Rectal smooth muscle tissue (tissue), 1 donor: ENCODE results near the gene MAGOHB.
"Not testable (repeated sequence)": the region's sequence is repeated elsewhere in the genome, so short reads cannot be mapped to it uniquely, and the experiment has no call there.

Source experiments
- H3K27ac ChIP-seq: one replicate; pipeline ENCODE4 v1.7.0; 2013; ENCODE audit warnings: low read depth, low read length, inconsistent platforms
- H3K27me3 ChIP-seq: one replicate; pipeline ENCODE4 v1.7.0; 2013; ENCODE audit warnings: low read length; ENCODE audit not compliant: control insufficient read depth, insufficient read depth
- H3K36me3 ChIP-seq: one replicate; pipeline ENCODE4 v1.7.0; 2013; ENCODE audit warnings: low read length; ENCODE audit not compliant: control insufficient read depth, insufficient read depth
- H3K4me1 ChIP-seq: one replicate; pipeline ENCODE4 v1.7.0; 2013; ENCODE audit warnings: low read length; ENCODE audit not compliant: control insufficient read depth, insufficient read depth
- H3K4me3 ChIP-seq: one replicate; pipeline ENCODE4 v1.7.0; 2013; ENCODE audit warnings: low read length
- H3K9ac ChIP-seq: one replicate; pipeline ENCODE4 v1.7.0; 2013; ENCODE audit warnings: low read length

MAGOHB gene

GRCh38 chr12:10607885-10608458, 5.4 kb downstream of the MAGOHB start:
- H3K27me3 ChIP-seq, result no peaks in the 10 kb centered on the region
- H3K4me3 ChIP-seq, result no peak overlapping the region
- H3K27ac ChIP-seq, result no peak overlapping the region
- H3K4me1 ChIP-seq, result peaks cover 6% of the 10 kb centered on the region
- no peak overlapping the region for H3K9ac ChIP-seq
- peaks cover 3% of the 10 kb centered on the region for H3K36me3 ChIP-seq

GRCh38 chr12:10601860-10602259, 11.5 kb downstream of the MAGOHB start:
- Histone ChIP-seq H3K27me3 (no peaks in the 10 kb centered on the region), H3K4me1 (no peaks in the 10 kb centered on the region), H3K9ac (no peak overlapping the region), H3K36me3 (peaks cover 3% of the 10 kb centered on the region), H3K27ac (no peak overlapping the region), H3K4me3 (no peak overlapping the region)

GRCh38 chr12:10600988-10601387, 12.4 kb downstream of the MAGOHB start:
- H3K9ac ChIP-seq, result no peak overlapping the region
- H3K27me3 ChIP-seq, result no peaks in the 10 kb centered on the region
- H3K27ac ChIP-seq, result no peak overlapping the region
- H3K36me3 ChIP-seq, result peaks cover 3% of the 10 kb centered on the region
- H3K4me1 ChIP-seq, result no peaks in the 10 kb centered on the region
- no peak overlapping the region for H3K4me3 ChIP-seq

- H3K27ac ChIP-seq, result no peak overlapping the region
- H3K4me1 ChIP-seq, result no peaks in the 10 kb centered on the region
- H3K36me3 ChIP-seq, result no peaks in the 10 kb centered on the region
- no peak overlapping the region for H3K9ac ChIP-seq
- no peaks in the 10 kb centered on the region for H3K27me3 ChIP-seq
- H3K4me3 ChIP-seq, result no peak overlapping the region
Measured at GRCh38 chr12:10595881-10596280, 17.5 kb downstream of the MAGOHB start.

- Histone ChIP-seq H3K4me1 (no peaks in the 10 kb centered on the region), H3K4me3 (no peak overlapping the region), H3K27ac (no peak overlapping the region), H3K27me3 (no peaks in the 10 kb centered on the region), H3K36me3 (no peaks in the 10 kb centered on the region), H3K9ac (no peak overlapping the region)
Measured at GRCh38 chr12:10590966-10591365, 22.4 kb downstream of the MAGOHB start.

GRCh38 chr12:10584415-10584814, 29.0 kb downstream of the MAGOHB start:
- no peak overlapping the region for H3K4me3 ChIP-seq
- H3K27me3 ChIP-seq, result no peaks in the 10 kb centered on the region
- no peak overlapping the region for H3K27ac ChIP-seq
- no peaks in the 10 kb centered on the region for H3K36me3 ChIP-seq
- H3K4me1 ChIP-seq, result no peaks in the 10 kb centered on the region
- H3K9ac ChIP-seq, result no peak overlapping the region

GRCh38 chr12:10582704-10583103, 30.7 kb downstream of the MAGOHB start:
- H3K27ac ChIP-seq, result no peak overlapping the region
- H3K9ac ChIP-seq, result no peak overlapping the region
- H3K36me3 ChIP-seq, result no peaks in the 10 kb centered on the region
- no peaks in the 10 kb centered on the region for H3K4me1 ChIP-seq
- no peak overlapping the region for H3K4me3 ChIP-seq
- no peaks in the 10 kb centered on the region for H3K27me3 ChIP-seq

GRCh38 chr12:10582133-10582532, 31.3 kb downstream of the MAGOHB start:
- H3K4me1 ChIP-seq, H3K9ac ChIP-seq, H3K36me3 ChIP-seq: not testable (repeated sequence)

GRCh38 chr12:10574307-10574706, 39.1 kb downstream of the MAGOHB start:
- Histone ChIP-seq H3K36me3 (no peaks in the 10 kb centered on the region), H3K27ac (no peak overlapping the region), H3K27me3 (no peaks in the 10 kb centered on the region), H3K4me3 (no peak overlapping the region), H3K9ac (no peak overlapping the region), H3K4me1 (no peaks in the 10 kb centered on the region)

More at GRCh38 chr12:10582133-10582532, 31.3 kb downstream of the MAGOHB start:
- not testable (repeated sequence) for H3K4me3 ChIP-seq, H3K27ac ChIP-seq, H3K27me3 ChIP-seq

GRCh38 chr12:10572021-10572490, 41.4 kb downstream of the MAGOHB start:
- H3K9ac ChIP-seq, H3K4me3 ChIP-seq, H3K27me3 ChIP-seq, H3K4me1 ChIP-seq, H3K27ac ChIP-seq, H3K36me3 ChIP-seq: not testable (repeated sequence)

- Histone ChIP-seq H3K9ac (no peak overlapping the region), H3K27ac (no peak overlapping the region), H3K4me1 (no peaks in the 10 kb centered on the region), H3K36me3 (no peaks in the 10 kb centered on the region), H3K27me3 (no peaks in the 10 kb centered on the region), H3K4me3 (no peak overlapping the region)
Measured at GRCh38 chr12:10571141-10571540, 42.3 kb downstream of the MAGOHB start.

GRCh38 chr12:10567813-10568212, 45.6 kb downstream of the MAGOHB start:
- Histone ChIP-seq H3K27me3 (no peaks in the 10 kb centered on the region), H3K4me1 (no peaks in the 10 kb centered on the region), H3K36me3 (no peaks in the 10 kb centered on the region), H3K9ac (no peak overlapping the region), H3K4me3 (no peak overlapping the region), H3K27ac (no peak overlapping the region)

GRCh38 chr12:10563966-10564365, 49.4 kb downstream of the MAGOHB start:
- Histone ChIP-seq H3K4me1 (no peaks in the 10 kb centered on the region), H3K36me3 (no peaks in the 10 kb centered on the region), H3K4me3 (no peak overlapping the region), H3K9ac (no peak overlapping the region), H3K27ac (no peak overlapping the region), H3K27me3 (no peaks in the 10 kb centered on the region)
